Heart left ventricle (tissue), 16 donors: ENCODE data around the gene PVR. TPM values are rescaled to one million over a fixed set of nuclear protein-coding genes. Genes with fewer than 3 reads are reported as not detected.

Experiments used
- ATAC-seq, 4 donors: fragments of 200-7000 bp; cut with Tn5 transposase; one replicate each; pipeline ENCODE4 v1.9.1; 2020 to 2022; ENCODE audit warnings: moderate library complexity in 4 of 4, mild to moderate bottlenecking in 3 of 4, moderate number of reproducible peaks in 1 of 4
- DNase-seq, 5 donors: peaks; one replicate each; pipeline ENCODE4 v3.0.0-alpha.2; 2020
- H3K27ac ChIP-seq, 12 donors: fragments of 200-600 bp; sonication (generic) in 4 of 12; one replicate each; pipeline versions ENCODE4 v1.5.0 to v1.8.0; 2016 to 2022; ENCODE audit warnings: mild to moderate bottlenecking in 2 of 12
- H3K27me3 ChIP-seq, 9 donors: fragments of 200-600 bp; sonication (generic) in 2 of 9; one replicate each; pipeline versions ENCODE4 v1.5.1 to v1.8.0; 2016 to 2022; ENCODE audit warnings: mild to moderate bottlenecking in 3 of 9
- H3K36me3 ChIP-seq, 9 donors: fragments of 200-600 bp; sonication (generic) in 2 of 9; one replicate each; pipeline versions ENCODE4 v1.5.0 to v1.8.0; 2018 to 2022; ENCODE audit warnings: mild to moderate bottlenecking in 2 of 9
- H3K4me1 ChIP-seq, 12 donors: fragments of 200-600 bp; sonication (generic) in 4 of 12; one replicate each; pipeline versions ENCODE4 v1.5.0 to v1.8.0; 2016 to 2022; ENCODE audit warnings: mild to moderate bottlenecking in 3 of 12
- H3K4me3 ChIP-seq, 12 donors: fragments of 200-600 bp; sonication (generic) in 4 of 12; one replicate each; pipeline versions ENCODE4 v1.5.0 to v1.8.0; 2017 to 2022; ENCODE audit warnings: mild to moderate bottlenecking in 9 of 12, moderate library complexity in 4 of 12
- H3K9me3 ChIP-seq, 12 donors: fragments of 200-600 bp; sonication (generic) in 4 of 12; one replicate each; pipeline versions ENCODE4 v1.5.0 to v1.8.0; 2016 to 2022; ENCODE audit warnings: mild to moderate bottlenecking in 1 of 12
- POLR2A ChIP-seq, 2 donors: fragments of 450-650 bp; IDR thresholded peaks; one replicate each; pipeline ENCODE4 v1.6.1; 2017; ENCODE audit warnings: antibody characterized with exemption in 2 of 2, mild to moderate bottlenecking in 2 of 2, moderate library complexity in 2 of 2
- WGBS, 4 donors: extraction: QIAGEN DNeasy Blood & Tissue Kit in 2 of 4; methylation state at CpG; one replicate each; pipeline versions ENCODE4 v1.1.5 to v1.1.7; 2013 to 2018; 5-methylcytosine and 5-hydroxymethylcytosine counted together
- intact Hi-C, 10 donors: fragments of 100-400 bp; cut with DNase I; formaldehyde crosslinking; loops; one replicate each; pipeline versions ENCODE4 v1.11.1 to v1.14.2; 2022
- microRNA counts, 2 donors: library from miRNA; unstranded; fragments of <30 nt; microRNA quantifications; one replicate each; lab custom pipeline; 2016
- microRNA-seq, 4 donors: library from miRNA; unstranded; fragments of <30 nt; microRNA quantifications; one replicate each; pipeline versions ENCODE4 to v1.2.0, GENCODE V29; 2017 to 2020
- polyA plus RNA-seq, 2 donors: library from polyadenylated mRNA; stranded (reverse); fragments of 200-250 nt; gene quantifications; one replicate each; pipeline ENCODE4 v1.2.3, GENCODE V29; 2013
- total RNA-seq, 9 donors: library from RNA; depleted of rRNA in 2 of 9; stranded (reverse); fragments of >200 nt in 2 of 9; fragmentation: NEBNext Ultra II Directional in 3 of 9; extraction: Animal tissue kit (Norgen Biotek cat#: 25700) in 3 of 9; gene quantifications; one replicate each; pipeline versions ENCODE4 v1.1.0 to v1.2.4, GENCODE V29; 2016 to 2023
- TF ChIP-seq, protein P1 (sequence below), 12 donors: fragments of 200-600 bp; sonication (generic) in 4 of 12; IDR thresholded peaks; one replicate each; pipeline versions ENCODE4 v1.5.0 to v1.8.0; 2018 to 2022; ENCODE audit warnings: antibody characterized with exemption in 12 of 12, mild to moderate bottlenecking in 5 of 12
- donor health status: ischemic (EF 13 %, LVEDD 7.1; RV severe dilation, severe dysfunction).
- donor health status: healthy with polysubstance abuse.
- donor health status: DM: no; HTN: yes; CAD: no.
- donor health status: DM: no; HTN: no; CAD: no.
- donor health status: ischemic (EF 25% LVEDD 6.9; RV normal size, moderate dysfunction).
- donor health status: ischemic (EF 25% LVEDD 5.7; RV mildly dilated, moderate dysfunction).
- donor health status: healthy.
- donor health status: DM: yes; HTN: yes; CAD: no.
- donor health status: ischemic (EF 35%, LVEDD 5.7; RV mildly dilated, moderate dysfunction).
- donor health status: nonischemic (EF 11% LVEDD 7.7; RV severe dilation, severe dysfunction).
- donor health status: DM: yes; HTN: yes; CAD: no.
- donor health status: PGD.
- donor health status: ischemic (EF 29% LVEDD 5.4; RV normal size, mild dysfunction).
- donor health status: nonischemic (EF 23%, LVEDD 6.1; RV moderate dilation, normal function).

Gene PVR
- total and polyA plus RNA-seq, 11 donors: 33.7 to 143 (median 49.1) TPM

DNA sequence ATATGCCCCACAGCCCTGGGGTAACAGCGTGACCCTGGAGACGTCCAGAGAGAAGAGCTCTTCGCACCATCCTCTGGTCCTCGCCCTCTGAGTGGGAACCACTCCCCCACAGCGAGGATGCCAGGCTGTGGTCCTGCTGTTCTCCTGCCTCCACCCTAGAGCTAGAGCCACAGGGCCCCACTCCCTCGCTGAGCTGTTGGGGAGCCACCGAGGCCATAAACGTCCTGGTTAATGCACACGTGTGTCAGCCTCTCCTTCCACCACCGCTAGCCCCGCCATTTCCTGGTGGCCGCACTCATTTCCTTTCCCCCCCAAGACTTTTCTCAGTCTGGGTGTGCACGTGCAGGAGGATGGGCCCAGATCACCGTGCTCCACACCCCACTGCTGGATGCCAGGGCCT lies 66.8 kb downstream of the PVR start:
- Histone ChIP-seq H3K9me3 (peaks cover 0 to 10% (median 3%) of the 10 kb centered on the region in 12 donors), H3K36me3 (no peaks in the 10 kb centered on the region), H3K4me1 (peaks cover 0 to 4% (median 0%) of the 10 kb centered on the region in 12 donors), H3K27me3 (no peaks in the 10 kb centered on the region), H3K27ac (no peak overlapping the region), H3K4me3 (no peak overlapping the region)
- 60 to 76% (median 66%) methylated on average over 14 of the region's 14 CpGs for WGBS, 4 donors
- intact Hi-C loops: no loop called here
- ATAC-seq (peak in 2 of 4 donors; percentile 18 to 38), DNase-seq (no peak)
- TF ChIP-seq, protein P1, sequence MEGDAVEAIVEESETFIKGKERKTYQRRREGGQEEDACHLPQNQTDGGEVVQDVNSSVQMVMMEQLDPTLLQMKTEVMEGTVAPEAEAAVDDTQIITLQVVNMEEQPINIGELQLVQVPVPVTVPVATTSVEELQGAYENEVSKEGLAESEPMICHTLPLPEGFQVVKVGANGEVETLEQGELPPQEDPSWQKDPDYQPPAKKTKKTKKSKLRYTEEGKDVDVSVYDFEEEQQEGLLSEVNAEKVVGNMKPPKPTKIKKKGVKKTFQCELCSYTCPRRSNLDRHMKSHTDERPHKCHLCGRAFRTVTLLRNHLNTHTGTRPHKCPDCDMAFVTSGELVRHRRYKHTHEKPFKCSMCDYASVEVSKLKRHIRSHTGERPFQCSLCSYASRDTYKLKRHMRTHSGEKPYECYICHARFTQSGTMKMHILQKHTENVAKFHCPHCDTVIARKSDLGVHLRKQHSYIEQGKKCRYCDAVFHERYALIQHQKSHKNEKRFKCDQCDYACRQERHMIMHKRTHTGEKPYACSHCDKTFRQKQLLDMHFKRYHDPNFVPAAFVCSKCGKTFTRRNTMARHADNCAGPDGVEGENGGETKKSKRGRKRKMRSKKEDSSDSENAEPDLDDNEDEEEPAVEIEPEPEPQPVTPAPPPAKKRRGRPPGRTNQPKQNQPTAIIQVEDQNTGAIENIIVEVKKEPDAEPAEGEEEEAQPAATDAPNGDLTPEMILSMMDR (IDR thresholded peaks at IDR 0.05): no peak
- no peak for TF ChIP-seq POLR2A (IDR thresholded peaks at IDR 0.05)

GRCh38 chr19:44712864-44713515 lies 69.3 kb downstream of the PVR start:
- Histone ChIP-seq H3K4me1 (peaks cover 0 to 15% (median 4%) of the 10 kb centered on the region in 12 donors), H3K9me3 (peaks cover 0 to 10% (median 3%) of the 10 kb centered on the region in 12 donors), H3K27me3 (no peaks in the 10 kb centered on the region), H3K36me3 (no peaks in the 10 kb centered on the region), H3K4me3 (no peak overlapping the region), H3K27ac (no peak overlapping the region)
- TF ChIP-seq POLR2A (IDR thresholded peaks at IDR 0.05): no peak
- TF ChIP-seq, protein P1 (IDR thresholded peaks at IDR 0.05): no peak
- intact Hi-C loops: no loop called here
- WGBS, 4 donors: 53 to 72% (median 68%) methylated on average over 4 of the region's 4 CpGs
- peak in 2 of 4 donors; percentile 33 to 41 for ATAC-seq
- DNase-seq: no peak

MicroRNA genes within 50 kb of the gene (microRNA counts, 767-probe panel; counts per million panel counts)
- microRNA hsa-miR-4531 (lab: Ali Mortazavi, UCI): 2,301 to 2,550 counts per million in 2 donors

Small RNA genes lying within 50 kb of the gene (microRNA-seq; reads per million reads assigned to microRNA genes)
- 0 reads per million in 4 donors for gene MIR4531

Other genes with a start within 250 kb of the PVR start
- 1 to 10 TPM; 2.0 to 6.7 (median 3.8) TPM for gene ZNF285, start 242.3 kb upstream of the PVR start, total RNA-seq
- gene ZNF285, start 242.3 kb upstream of the PVR start, polyA plus RNA-seq: 1 to 10 TPM; 2.3 to 3.4 TPM
- 10 to 100 TPM in 1 of 9 donors, 1 to 10 TPM in 8; 5.6 to 11.1 (median 6.7) TPM for gene ZNF229, start 195.4 kb upstream of the PVR start, total RNA-seq
- 1 to 10 TPM; 2.5 to 6.1 TPM for gene ZNF229, start 195.4 kb upstream of the PVR start, polyA plus RNA-seq
- 10 to 100 TPM in 1 of 9 donors, 1 to 10 TPM in 8; 3.5 to 14.2 (median 4.5) TPM for gene ZNF180, start 143.4 kb upstream of the PVR start, total RNA-seq
- gene ZNF180, start 143.4 kb upstream of the PVR start, polyA plus RNA-seq: 1 to 10 TPM; 2.0 to 5.0 TPM
- gene CEACAM20, start 114.2 kb upstream of the PVR start, total RNA-seq: not detected
- not detected for gene CEACAM20, start 114.2 kb upstream of the PVR start, polyA plus RNA-seq
- gene IGSF23, start 30.3 kb upstream of the PVR start, total RNA-seq: 1 to 10 TPM in 1 of 9 donors, under 1 TPM in 1, not detected in 7; 0.21 to 3.5 TPM
- gene IGSF23, start 30.3 kb upstream of the PVR start, polyA plus RNA-seq: under 1 TPM in 1 of 2 donors, not detected in 1; 0.83 TPM
- gene CEACAM19, start 27.6 kb downstream of the PVR start, total RNA-seq: 1 to 10 TPM; 1.9 to 8.3 (median 5.1) TPM
- 10 to 100 TPM in 1 of 2 donors, 1 to 10 TPM in 1; 5.1 to 12.8 TPM for gene CEACAM19, start 27.6 kb downstream of the PVR start, polyA plus RNA-seq
- not detected for gene CEACAM16, start 55.2 kb downstream of the PVR start, total RNA-seq
- gene CEACAM16, start 55.2 kb downstream of the PVR start, polyA plus RNA-seq: not detected
- gene BCL3, start 104.8 kb downstream of the PVR start, total RNA-seq: 10 to 100 TPM; 11.7 to 90.5 (median 22.9) TPM
- gene BCL3, start 104.8 kb downstream of the PVR start, polyA plus RNA-seq: 10 to 100 TPM; 18.6 to 18.9 TPM
- not detected for gene CBLC, start 134.0 kb downstream of the PVR start, total RNA-seq
- under 1 TPM in 1 of 2 donors, not detected in 1; 0.04 TPM for gene CBLC, start 134.0 kb downstream of the PVR start, polyA plus RNA-seq
- 100 to 1,000 TPM in 4 of 9 donors, 10 to 100 TPM in 5; 50.9 to 160 (median 94.3) TPM for gene BCAM, start 165.2 kb downstream of the PVR start, total RNA-seq
- gene BCAM, start 165.2 kb downstream of the PVR start, polyA plus RNA-seq: 100 to 1,000 TPM in 1 of 2 donors, 10 to 100 TPM in 1; 55.3 to 126 TPM
- gene NECTIN2, start 202.4 kb downstream of the PVR start, total RNA-seq: 10 to 100 TPM; 37.0 to 99.6 (median 57.6) TPM
- gene NECTIN2, start 202.4 kb downstream of the PVR start, polyA plus RNA-seq: 10 to 100 TPM; 40.9 to 96.5 TPM
- gene TOMM40, start 247.3 kb downstream of the PVR start, total RNA-seq: 10 to 100 TPM; 32.2 to 58.8 (median 46.3) TPM
- gene TOMM40, start 247.3 kb downstream of the PVR start, polyA plus RNA-seq: 10 to 100 TPM; 41.3 to 79.9 TPM